ENCODE data around the gene UBQLN4.

DNA sequence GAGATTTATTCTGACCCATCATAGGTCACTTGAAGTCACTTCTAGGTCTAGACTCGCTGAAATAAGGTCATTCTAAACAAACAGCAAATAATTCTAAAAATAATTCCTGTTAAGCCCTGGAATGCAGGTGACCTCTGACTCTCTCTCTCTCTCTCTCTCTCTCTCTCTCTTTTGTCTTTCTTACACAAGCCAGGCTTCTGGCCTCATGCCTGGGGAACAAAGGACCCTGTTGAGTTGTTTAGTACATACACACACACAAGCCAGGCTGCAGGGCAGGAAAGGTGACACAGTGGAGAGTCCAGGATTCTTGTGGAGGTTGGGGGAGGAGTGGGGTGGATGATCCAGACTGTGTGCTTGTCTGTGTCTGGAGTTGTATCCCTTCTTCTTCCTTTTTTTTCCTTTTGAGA lies 32.7 kb upstream of the UBQLN4 start:
- TF ChIP-seq, protein P1, sequence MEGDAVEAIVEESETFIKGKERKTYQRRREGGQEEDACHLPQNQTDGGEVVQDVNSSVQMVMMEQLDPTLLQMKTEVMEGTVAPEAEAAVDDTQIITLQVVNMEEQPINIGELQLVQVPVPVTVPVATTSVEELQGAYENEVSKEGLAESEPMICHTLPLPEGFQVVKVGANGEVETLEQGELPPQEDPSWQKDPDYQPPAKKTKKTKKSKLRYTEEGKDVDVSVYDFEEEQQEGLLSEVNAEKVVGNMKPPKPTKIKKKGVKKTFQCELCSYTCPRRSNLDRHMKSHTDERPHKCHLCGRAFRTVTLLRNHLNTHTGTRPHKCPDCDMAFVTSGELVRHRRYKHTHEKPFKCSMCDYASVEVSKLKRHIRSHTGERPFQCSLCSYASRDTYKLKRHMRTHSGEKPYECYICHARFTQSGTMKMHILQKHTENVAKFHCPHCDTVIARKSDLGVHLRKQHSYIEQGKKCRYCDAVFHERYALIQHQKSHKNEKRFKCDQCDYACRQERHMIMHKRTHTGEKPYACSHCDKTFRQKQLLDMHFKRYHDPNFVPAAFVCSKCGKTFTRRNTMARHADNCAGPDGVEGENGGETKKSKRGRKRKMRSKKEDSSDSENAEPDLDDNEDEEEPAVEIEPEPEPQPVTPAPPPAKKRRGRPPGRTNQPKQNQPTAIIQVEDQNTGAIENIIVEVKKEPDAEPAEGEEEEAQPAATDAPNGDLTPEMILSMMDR (IDR thresholded peaks at IDR 0.05; ENCODE audit: insufficient read depth, low read length, poor library complexity, severe bottlenecking): no peak
- no peak for TF ChIP-seq EZH2phosphoT487 (conservative IDR thresholded peaks at IDR 0.05; ENCODE audit: low read length)
